GM12864 (cell line): Measurements from ENCODE around the gene CLDND1.

Experiments
- DNase-seq: peaks from one replicate; pipeline ENCODE4 v3.0.0-alpha.2; 2011; ENCODE audit warnings: low read depth
- H3K4me3 ChIP-seq: 2 replicates; pipeline ENCODE4 v1.5.1; 2011; ENCODE audit warnings: mild to moderate bottlenecking, low read depth, low read length, control low read depth
- CTCF ChIP-seq: IDR thresholded peaks from 2 replicates; pipeline ENCODE4 v1.5.1; 2011; ENCODE audit warnings: low read depth, mild to moderate bottlenecking, moderate library complexity, low read length, control low read depth, inconsistent platforms; ENCODE audit errors: missing control alignments

CLDND1 gene

DNA sequence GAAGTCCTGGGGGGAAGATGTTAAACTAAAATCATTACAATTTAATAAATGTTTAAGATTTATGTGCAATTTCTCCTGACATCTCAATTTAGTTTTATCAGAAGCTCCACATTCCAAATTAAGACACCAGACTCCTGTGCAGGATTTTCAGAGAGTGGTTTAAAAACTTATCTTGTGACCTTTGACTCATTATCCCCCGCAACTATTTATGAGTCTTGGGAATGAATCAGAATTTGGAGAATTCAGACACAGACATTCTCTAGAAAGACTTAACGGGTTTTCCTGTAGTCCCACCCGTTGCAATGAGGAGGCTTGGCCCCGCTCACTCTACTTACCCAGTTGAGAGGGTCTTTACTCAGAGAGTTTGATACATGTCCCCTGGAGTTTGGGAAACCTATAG is 18.2 kb downstream of the CLDND1 start:
- no peak for TF ChIP-seq CTCF

GRCh38 chr3:98501863-98502576 is 20.7 kb downstream of the CLDND1 start:
- no peak overlapping the region for H3K4me3 ChIP-seq
- TF ChIP-seq CTCF: no peak
- no peak for DNase-seq

More for the DNA sequence above, 18.2 kb downstream of the CLDND1 start:
- H3K4me3 ChIP-seq: no peak overlapping the region
- DNase-seq: no peak

DNA sequence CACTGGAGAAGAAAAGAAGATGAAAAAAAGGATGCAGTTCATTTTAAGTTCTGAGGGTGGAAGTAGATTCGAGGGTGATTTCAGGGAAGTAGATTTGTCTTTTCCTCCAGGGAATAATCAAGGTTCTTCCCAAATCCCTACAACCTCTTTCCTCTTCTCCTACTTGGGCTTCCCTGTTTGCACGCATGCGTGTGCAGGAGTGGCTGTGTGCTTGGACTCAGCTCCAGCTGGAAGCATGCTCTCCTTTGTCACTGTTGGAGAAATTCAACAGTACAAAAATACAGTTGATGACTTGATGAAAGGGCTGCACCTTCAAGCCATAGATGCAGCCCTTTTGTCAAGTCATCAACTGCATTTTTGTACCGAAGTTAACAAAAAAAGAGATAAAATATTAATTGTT is 21.4 kb downstream of the CLDND1 start:
- H3K4me3 ChIP-seq: no peak overlapping the region
- DNase-seq: no peak

GRCh38 chr3:98500019-98500418 is 22.7 kb downstream of the CLDND1 start:
- no peak overlapping the region for H3K4me3 ChIP-seq
- DNase-seq: no peak
- no peak for TF ChIP-seq CTCF

More for the DNA sequence above, 21.4 kb downstream of the CLDND1 start:
- TF ChIP-seq CTCF: no peak

GRCh38 chr3:98497381-98497780 is 25.3 kb downstream of the CLDND1 start, which contains the start of gene OR5K2:
TSS of gene OR5K2 (plus strand) at chr3:98497681. CDS start at chr3:98497681, 0 bp downstream.
- no peak for DNase-seq
- no peak within 1 kb of the TSS for H3K4me3 ChIP-seq
- no peak for TF ChIP-seq CTCF

DNA sequence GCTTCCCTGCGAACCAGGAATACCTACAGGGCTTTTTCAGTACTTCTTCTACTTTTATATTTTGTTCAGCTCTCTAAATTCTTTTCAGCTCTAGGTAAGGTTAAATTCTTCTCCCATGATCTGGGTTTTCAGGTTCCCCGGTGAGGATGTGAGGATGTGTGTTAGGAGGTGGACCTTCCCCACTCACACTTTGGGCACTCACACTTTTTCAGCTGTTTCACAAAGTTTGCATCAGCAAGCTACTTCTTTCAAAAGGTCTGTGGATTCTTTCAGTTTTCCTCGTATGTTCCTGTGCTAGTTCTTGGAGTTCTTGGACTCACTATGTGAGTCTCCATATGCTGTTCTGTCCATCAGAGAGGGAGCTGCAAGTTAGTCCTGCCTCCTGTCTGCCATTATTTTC is 39.1 kb downstream of the CLDND1 start:
- TF ChIP-seq CTCF: no peak
- no peak for DNase-seq
- H3K4me3 ChIP-seq: no peak overlapping the region
